ENCODE measurements around the gene ADAM8. TPM values are rescaled to one million over a fixed set of nuclear protein-coding genes. Genes with fewer than 3 reads are reported as not detected.

ADAM8 gene
- total and polyA plus RNA-seq, 2 donors (not counting 1 experiment from before 2014, with no cell fraction given) = 116 to 196 TPM

DNA sequence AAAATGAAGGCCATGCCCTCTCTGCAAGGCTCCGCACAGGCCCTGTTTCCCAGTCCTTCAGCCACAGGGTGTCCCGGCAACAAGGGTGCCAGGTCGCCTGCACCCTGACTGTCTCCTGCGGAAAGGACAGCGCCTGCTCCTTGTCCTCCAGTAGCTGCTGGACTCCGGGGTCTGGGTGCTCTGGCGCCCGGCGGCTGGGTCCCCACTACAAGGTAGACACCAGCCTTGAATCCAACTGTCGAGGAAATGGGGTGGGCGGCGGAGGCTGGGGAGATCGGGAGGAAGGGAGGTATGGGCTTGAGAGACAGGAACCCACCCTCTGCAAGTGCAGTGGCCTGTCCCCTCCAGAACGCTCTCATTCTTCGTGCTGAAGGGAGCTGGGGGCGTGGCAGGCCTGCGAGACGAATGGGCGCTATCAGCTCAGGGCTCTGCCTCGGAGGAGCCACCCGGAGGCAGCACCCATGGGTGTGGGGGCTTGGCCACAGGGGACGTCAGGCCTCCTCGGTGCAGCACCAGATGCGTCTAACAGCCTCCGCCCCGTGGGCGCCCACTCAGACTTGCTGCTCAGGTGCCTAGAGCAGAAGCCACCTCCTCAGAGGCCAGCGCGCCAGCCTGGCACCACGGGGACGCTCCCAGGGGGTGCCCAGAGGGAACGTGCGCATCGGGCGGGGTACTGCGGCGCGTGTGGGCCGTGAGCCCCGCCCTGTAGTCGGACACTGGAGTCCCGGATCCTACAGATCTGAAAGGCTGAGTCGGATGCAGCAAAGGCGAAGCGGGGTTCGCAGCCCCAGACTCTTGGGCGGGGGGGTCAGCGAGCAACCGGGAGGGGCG lies 15.6 kb downstream of the ADAM8 start:
- peak overlapping the region; percentile 73 for H2AFZ ChIP-seq (ENCODE audit: insufficient read depth, low read depth, low read length, poor library complexity, severe bottlenecking)

More for the DNA sequence above, 15.6 kb downstream of the ADAM8 start:
- ATAC-seq (ENCODE audit: low read depth) (peak; percentile 55), DNase-seq (peak; percentile 88)
- H3K9me3 Mint-ChIP-seq (ENCODE audit: insufficient read depth) = no peaks in the 10 kb centered on the region
- peaks cover 74% of the 10 kb centered on the region for H3K4me1 Mint-ChIP-seq
- Histone ChIP-seq H3K36me3 (replicated peaks in 1 of 2; ENCODE audit: control extremely low read depth in 1 of 2, control insufficient read depth in 1 of 2, extremely low read depth in 1 of 2, insufficient read depth in 2 of 2, low read length in 1 of 2) (peaks cover 0 to 12% of the 10 kb centered on the region in 2 experiments), H3K79me2 (ENCODE audit: control insufficient read depth, insufficient read depth, low read length) (no peaks in the 10 kb centered on the region), H3K9ac (ENCODE audit: low read length) (peak overlapping the region; percentile 88), H4K20me1 (ENCODE audit: control insufficient read depth, insufficient read depth, low read length, poor library complexity, severe bottlenecking) (no peaks in the 10 kb centered on the region), H3K4me2 (replicated peaks; ENCODE audit: low read depth, low read length, poor library complexity, severe bottlenecking) (peak overlapping the region; percentile 91), H3K27me3 (replicated peaks in 1 of 4; ENCODE audit: control extremely low read depth in 1 of 4, control insufficient read depth in 3 of 4, insufficient read depth in 4 of 4, low read length in 3 of 4) (no peaks in the 10 kb centered on the region), H3K4me1 (ENCODE audit: control insufficient read depth in 2 of 2, insufficient read depth in 2 of 2, low read length in 2 of 2) (peaks cover 59 to 78% of the 10 kb centered on the region in 2 donors), H3K9me3 (ENCODE audit: control extremely low read depth in 1 of 3, control insufficient read depth in 2 of 3, insufficient read depth in 1 of 3, low read length in 2 of 3) (no peaks in the 10 kb centered on the region), H3K4me3 (ENCODE audit: control extremely low read depth in 1 of 5, extremely low read depth in 1 of 5, insufficient read depth in 1 of 5, low read depth in 2 of 5, low read length in 4 of 5) (peak overlapping the region in 4 of 5 experiments; percentile 49 to 79 (median 62)), H3K27ac (ENCODE audit: low read length in 2 of 2) (peak overlapping the region; percentile 73 to 87)
- no peaks in the 10 kb centered on the region for H3K27me3 Mint-ChIP-seq
- H3K4me3 Mint-ChIP-seq = peak overlapping the region; percentile 89
- CTCF ChIA-PET = interaction anchor here (0.9 to 8.9 kb wide), 2 partner anchors 14 to 17 kb away, joined by 3 to 80 read pairs; partner anchors contain the start of gene ADAM8
- POLR2A ChIA-PET = interaction anchor here (0.6 to 2.2 kb wide), 5 partner anchors 14 to 21 kb away, joined by 3 to 10 read pairs (median 3); no protein-coding TSS in a partner anchor
- WGBS (ENCODE audit: insufficient coverage) = 19% methylated on average over 44 of the region's 50 CpGs
- peak overlapping the region; percentile 93 for H3K27ac Mint-ChIP-seq
- intact Hi-C loops (cut with micrococcal nuclease) = loop anchor here (1.0 to 5.0 kb wide), 5 partner anchors 14 to 929 kb away; partner anchors contain the start of genes ECHS1 and LRRC27
- TF ChIP-seq, protein P1, sequence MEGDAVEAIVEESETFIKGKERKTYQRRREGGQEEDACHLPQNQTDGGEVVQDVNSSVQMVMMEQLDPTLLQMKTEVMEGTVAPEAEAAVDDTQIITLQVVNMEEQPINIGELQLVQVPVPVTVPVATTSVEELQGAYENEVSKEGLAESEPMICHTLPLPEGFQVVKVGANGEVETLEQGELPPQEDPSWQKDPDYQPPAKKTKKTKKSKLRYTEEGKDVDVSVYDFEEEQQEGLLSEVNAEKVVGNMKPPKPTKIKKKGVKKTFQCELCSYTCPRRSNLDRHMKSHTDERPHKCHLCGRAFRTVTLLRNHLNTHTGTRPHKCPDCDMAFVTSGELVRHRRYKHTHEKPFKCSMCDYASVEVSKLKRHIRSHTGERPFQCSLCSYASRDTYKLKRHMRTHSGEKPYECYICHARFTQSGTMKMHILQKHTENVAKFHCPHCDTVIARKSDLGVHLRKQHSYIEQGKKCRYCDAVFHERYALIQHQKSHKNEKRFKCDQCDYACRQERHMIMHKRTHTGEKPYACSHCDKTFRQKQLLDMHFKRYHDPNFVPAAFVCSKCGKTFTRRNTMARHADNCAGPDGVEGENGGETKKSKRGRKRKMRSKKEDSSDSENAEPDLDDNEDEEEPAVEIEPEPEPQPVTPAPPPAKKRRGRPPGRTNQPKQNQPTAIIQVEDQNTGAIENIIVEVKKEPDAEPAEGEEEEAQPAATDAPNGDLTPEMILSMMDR (IDR thresholded peaks at IDR 0.05) = no peak
- TF ChIP-seq EZH2 (IDR thresholded peaks at IDR 0.05; ENCODE audit: borderline replicate concordance, insufficient read depth, low read depth, low read length, poor library complexity, severe bottlenecking) = no peak
